Measurements from ENCODE around the gene LZTR1.

Gene LZTR1

GRCh38 chr22:20980938-20981722 lies 967 bp upstream of the LZTR1 start:
- DNase-seq, result no peak

GRCh38 chr22:20982563-20982882 lies 426 bp downstream of the LZTR1 start:
- no peak for DNase-seq

DNA sequence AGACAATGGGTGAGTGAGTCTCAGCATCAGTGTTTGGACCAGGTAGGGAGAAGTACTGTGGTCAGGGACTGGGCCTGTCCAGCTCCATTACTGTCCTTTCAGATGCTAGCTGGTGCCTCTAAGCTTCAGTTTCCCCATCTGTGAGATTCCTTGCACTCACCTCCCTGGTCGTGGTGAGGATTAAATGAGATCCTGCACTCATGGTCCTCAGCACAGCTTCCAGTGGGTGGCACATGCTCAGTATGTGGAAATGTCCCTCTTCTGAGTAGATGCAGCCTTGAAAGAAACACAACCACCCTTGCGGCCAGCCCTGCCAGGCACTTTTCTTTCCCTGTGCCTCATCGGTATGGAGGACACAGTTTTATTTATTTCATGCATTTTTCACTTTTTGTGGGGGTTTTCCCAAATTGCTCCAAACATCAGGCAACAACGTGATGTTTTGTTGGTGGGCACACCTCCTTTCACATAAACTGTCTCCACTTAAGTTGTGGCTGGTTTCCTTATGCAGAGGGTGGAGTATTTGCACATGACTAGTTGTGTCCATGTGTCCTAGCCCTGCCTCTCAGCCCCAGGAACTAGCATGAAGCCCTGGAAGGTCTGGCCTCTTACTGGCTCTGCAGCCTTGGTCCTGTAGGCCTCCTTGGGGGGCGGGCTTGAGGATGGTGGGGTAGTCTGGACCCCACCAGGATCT lies 1.1 kb downstream of the LZTR1 start:
- DNase-seq, result no peak

GRCh38 chr22:20985720-20986119 lies 3.6 kb downstream of the LZTR1 start:
- DNase-seq, result no peak

- DNase-seq, result no peak
Observed at GRCh38 chr22:20986365-20986764, 4.3 kb downstream of the LZTR1 start.

GRCh38 chr22:20987375-20987774 lies 5.3 kb downstream of the LZTR1 start:
- DNase-seq, result no peak

GRCh38 chr22:20988573-20989322 lies 6.7 kb downstream of the LZTR1 start:
- DNase-seq, result no peak

DNA sequence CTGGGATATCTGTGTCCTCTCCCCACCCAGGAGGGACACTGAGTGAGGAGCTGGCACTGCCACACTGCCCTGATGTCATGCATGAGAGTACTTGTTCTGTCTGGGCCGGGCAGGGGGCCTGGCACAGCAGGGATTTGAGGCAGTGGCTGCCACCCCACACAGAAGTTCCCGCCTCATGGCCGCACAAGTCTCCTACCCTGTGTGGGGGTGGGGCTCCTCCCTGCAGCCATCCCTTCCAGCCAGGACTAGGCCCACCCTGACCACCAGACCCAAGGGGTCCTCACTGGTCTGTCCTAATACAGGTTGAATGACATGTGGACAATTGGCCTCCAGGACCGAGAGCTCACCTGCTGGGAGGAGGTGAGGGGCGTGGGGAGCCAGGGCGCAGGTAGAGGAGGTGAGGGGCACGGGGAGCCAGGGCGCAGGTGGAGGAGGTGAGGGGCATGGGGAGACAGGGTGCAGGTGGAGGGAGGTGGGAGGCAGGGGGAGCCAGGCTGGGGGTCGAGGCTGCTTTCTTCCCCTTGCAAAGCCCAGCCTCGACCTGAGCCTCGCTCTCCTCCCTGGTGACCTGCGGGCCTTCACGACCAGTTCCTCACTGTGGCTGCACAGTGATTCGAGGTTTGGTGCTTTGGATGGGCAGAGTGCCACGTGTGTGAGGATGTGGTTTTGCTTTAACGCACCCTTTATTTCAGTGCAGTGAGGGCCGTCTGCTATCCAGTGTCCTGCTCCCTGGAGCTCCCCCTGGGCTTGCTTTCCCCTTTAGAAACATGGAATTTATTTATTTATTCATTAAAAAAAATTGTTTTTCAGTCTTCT lies 7.4 kb downstream of the LZTR1 start:
- no peak for DNase-seq

DNA sequence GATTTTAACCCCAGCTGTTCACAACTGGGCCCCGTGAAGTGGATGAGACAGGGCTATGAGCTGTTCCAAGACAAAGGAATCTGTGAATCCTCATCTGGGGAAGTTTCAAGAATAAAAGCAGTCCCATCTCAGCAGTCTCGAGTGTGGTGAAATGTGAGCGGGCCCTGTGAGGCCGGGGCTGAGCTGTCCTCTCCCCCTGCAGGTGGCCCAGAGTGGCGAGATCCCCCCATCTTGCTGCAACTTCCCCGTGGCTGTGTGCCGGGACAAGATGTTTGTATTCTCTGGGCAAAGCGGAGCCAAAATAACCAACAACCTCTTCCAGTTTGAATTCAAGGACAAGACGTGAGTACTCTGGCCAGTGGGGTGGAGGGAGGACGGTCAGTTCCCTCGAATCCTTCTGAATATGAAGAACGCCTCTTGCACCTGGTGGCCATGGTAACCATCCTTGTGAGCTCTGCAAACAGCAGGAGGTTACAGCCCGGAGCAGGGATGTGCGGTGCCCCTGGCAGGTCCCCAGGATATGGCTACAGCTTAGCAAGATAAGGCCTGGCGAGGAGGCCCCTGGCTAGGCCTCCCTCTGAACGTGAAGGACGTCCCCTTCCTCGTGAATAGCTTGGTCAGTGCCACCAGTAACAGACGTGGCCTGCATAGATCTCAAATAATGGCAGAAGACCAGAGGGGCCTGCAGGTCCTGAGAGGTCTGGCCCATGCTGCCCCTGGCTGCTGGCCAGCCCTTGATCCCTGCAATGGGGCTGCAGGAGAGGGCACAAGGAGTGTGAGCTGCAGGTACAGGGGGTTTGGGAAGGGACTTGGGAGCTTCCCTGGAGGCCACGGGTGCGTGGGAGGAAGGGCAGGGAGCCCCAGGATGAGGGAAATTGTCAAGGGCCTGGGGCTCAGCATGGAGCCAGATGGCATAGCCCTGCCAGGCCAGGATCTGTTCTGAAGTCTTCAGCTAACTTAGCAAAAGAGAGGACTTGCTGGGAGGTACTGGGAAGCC lies 8.4 kb downstream of the LZTR1 start:
- DNase-seq, result no peak

GRCh38 chr22:20991252-20992055 lies 9.4 kb downstream of the LZTR1 start:
- DNase-seq, result no peak

DNA sequence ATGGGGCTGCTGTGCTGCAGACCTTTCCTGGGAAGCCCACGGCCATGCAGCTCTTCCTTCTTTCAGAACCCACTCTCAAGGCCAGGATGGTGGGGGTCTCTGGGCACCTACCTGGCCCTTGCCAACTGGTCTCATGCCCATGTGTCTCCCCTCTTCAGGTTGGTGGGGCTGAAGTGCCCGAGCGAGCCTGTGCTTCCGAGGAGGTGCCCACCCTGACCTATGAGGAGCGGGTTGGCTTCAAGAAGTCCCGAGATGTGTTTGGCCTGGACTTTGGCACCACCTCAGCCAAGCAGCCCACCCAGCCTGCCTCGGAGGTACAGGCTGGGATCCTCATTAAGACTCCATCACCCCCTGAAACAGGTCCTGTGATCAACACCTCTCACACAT lies 10.0 kb downstream of the LZTR1 start:
- no peak for DNase-seq

- no peak for DNase-seq
Observed at GRCh38 chr22:20992456-20993303, 10.6 kb downstream of the LZTR1 start.

GRCh38 chr22:20993304-20994127 lies 11.4 kb downstream of the LZTR1 start:
- DNase-seq, result no peak

DNA sequence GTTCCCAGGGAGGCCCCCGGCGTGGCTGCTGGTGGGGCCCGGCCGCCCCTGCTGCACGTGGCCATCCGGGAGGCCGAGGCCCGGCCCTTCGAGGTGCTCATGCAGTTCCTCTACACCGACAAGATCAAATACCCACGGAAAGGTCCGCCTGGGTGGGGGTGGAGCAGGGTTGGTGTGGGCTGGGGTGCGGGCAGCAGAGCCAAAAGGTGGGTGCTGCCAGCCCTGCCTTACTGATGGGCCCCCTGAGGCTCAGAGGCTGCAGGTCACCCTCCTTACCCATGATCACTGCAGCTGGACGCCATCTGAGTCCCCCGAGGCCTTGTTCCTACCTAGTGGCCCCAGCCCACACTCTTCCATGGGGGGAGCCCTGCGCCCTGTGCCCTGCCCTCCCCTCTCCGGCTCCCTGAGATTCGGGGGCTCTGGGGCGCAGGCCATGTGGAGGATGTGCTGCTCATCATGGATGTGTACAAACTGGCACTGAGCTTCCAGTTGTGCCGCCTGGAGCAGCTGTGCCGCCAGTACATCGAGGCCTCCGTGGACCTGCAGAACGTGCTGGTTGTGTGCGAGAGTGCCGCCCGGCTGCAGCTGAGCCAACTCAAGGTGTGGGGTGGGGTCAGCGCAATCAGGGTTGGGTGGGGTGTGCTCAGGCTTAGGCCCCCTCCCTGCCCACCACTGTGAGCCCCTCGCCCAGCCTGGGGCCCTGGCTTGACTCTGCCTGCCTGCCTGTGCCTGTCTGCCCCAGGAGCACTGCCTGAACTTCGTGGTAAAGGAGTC lies 12.2 kb downstream of the LZTR1 start:
- no peak for DNase-seq

GRCh38 chr22:20994902-20995241 lies 12.8 kb downstream of the LZTR1 start:
- no peak for DNase-seq

- no peak for DNase-seq
Observed at GRCh38 chr22:20995329-20996030, 13.4 kb downstream of the LZTR1 start.

- DNase-seq, result no peak
Observed at GRCh38 chr22:20996031-20996410, 13.9 kb downstream of the LZTR1 start.
